ENCODE results near the gene ST6GALNAC3. TPM values are rescaled to one million over a fixed set of nuclear protein-coding genes. Genes with fewer than 3 reads are reported as not detected.

The ST6GALNAC3 gene
- total and polyA plus RNA-seq, 3 donors from 2014 or later: 0.46 to 0.87 (median 0.74) TPM

GRCh38 chr1:76615253-76616035 is 540.9 kb downstream of the ST6GALNAC3 start:
- no peak for TF ChIP-seq POLR2A (IDR thresholded peaks at IDR 0.05)
- WGBS, 2 donors: 41% methylated on average over 3 of the region's 3 CpGs
- no peaks in the 10 kb centered on the region for H3K36me3 ChIP-seq (ENCODE audit: low read depth, missing control alignments)
- intact Hi-C loops (cut with DNase I; ENCODE audit: low total_unique reads): no loop called here
- H3K4me1 ChIP-seq: no peaks in the 10 kb centered on the region
- H3K9me3 ChIP-seq: no peaks in the 10 kb centered on the region
- H3K27ac ChIP-seq: no peak overlapping the region
- no peak for DNase-seq
- H3K4me3 ChIP-seq: no peak overlapping the region
- no peaks in the 10 kb centered on the region for H3K27me3 ChIP-seq

- 94 to 95% methylated on average over 4 of the region's 4 CpGs for WGBS, 2 donors
- intact Hi-C loops (cut with DNase I; ENCODE audit: low total_unique reads): no loop called here
- Histone ChIP-seq H3K4me3 (no peak overlapping the region), H3K4me1 (peaks cover 5% of the 10 kb centered on the region), H3K9me3 (no peaks in the 10 kb centered on the region), H3K36me3 (ENCODE audit: low read depth, missing control alignments) (no peaks in the 10 kb centered on the region), H3K27ac (no peak overlapping the region), H3K27me3 (no peaks in the 10 kb centered on the region)
- TF ChIP-seq POLR2A (IDR thresholded peaks at IDR 0.05) (no peak), CTCF (IDR thresholded peaks at IDR 0.05) (no peak)
- DNase-seq: no peak
Observed at GRCh38 chr1:76620371-76620770, 545.8 kb downstream of the ST6GALNAC3 start.

GRCh38 chr1:76622774-76623528 is 548.4 kb downstream of the ST6GALNAC3 start:
- H3K9me3 ChIP-seq: no peaks in the 10 kb centered on the region
- TF ChIP-seq CTCF (IDR thresholded peaks at IDR 0.05) (no peak), POLR2A (IDR thresholded peaks at IDR 0.05) (no peak)
- no peak for DNase-seq
- intact Hi-C loops (cut with DNase I; ENCODE audit: low total_unique reads): no loop called here
- WGBS, 2 donors: 54 to 55% methylated on average over 7 of the region's 7 CpGs
- H3K4me1 ChIP-seq: peaks cover 5% of the 10 kb centered on the region
- no peaks in the 10 kb centered on the region for H3K27me3 ChIP-seq
- no peak overlapping the region for H3K4me3 ChIP-seq
- no peak overlapping the region for H3K27ac ChIP-seq
- no peaks in the 10 kb centered on the region for H3K36me3 ChIP-seq (ENCODE audit: low read depth, missing control alignments)

GRCh38 chr1:76625886-76626678 is 551.5 kb downstream of the ST6GALNAC3 start:
- DNase-seq: no peak
- H3K27ac ChIP-seq: no peak overlapping the region
- 82 to 94% methylated on average over 2 of the region's 2 CpGs for WGBS, 2 donors
- no peaks in the 10 kb centered on the region for H3K9me3 ChIP-seq
- no peak overlapping the region for H3K4me3 ChIP-seq
- H3K27me3 ChIP-seq: no peaks in the 10 kb centered on the region
- no peaks in the 10 kb centered on the region for H3K36me3 ChIP-seq (ENCODE audit: low read depth, missing control alignments)
- H3K4me1 ChIP-seq: peaks cover 5% of the 10 kb centered on the region
- intact Hi-C loops (cut with DNase I; ENCODE audit: low total_unique reads): no loop called here
- no peak for TF ChIP-seq POLR2A (IDR thresholded peaks at IDR 0.05)
- TF ChIP-seq CTCF (IDR thresholded peaks at IDR 0.05): no peak

- Histone ChIP-seq H3K36me3 (ENCODE audit: low read depth, missing control alignments) (no peaks in the 10 kb centered on the region), H3K9me3 (no peaks in the 10 kb centered on the region), H3K4me3 (no peak overlapping the region), H3K4me1 (no peaks in the 10 kb centered on the region), H3K27ac (no peak overlapping the region), H3K27me3 (no peaks in the 10 kb centered on the region)
- intact Hi-C loops (cut with DNase I; ENCODE audit: low total_unique reads): no loop called here
- DNase-seq: no peak
- no peak for TF ChIP-seq CTCF (IDR thresholded peaks at IDR 0.05)
- TF ChIP-seq POLR2A (IDR thresholded peaks at IDR 0.05): no peak
- 87 to 92% methylated on average over 5 of the region's 5 CpGs for WGBS, 2 donors
Observed at GRCh38 chr1:76627498-76627897, 553.0 kb downstream of the ST6GALNAC3 start.

All from testis (tissue), 3 donors.